A673 (cell line): ENCODE results near the gene ZNF415. TPM values are rescaled to one million over a fixed set of nuclear protein-coding genes. Genes with fewer than 3 reads are reported as not detected.

ENCODE experiments used
- BruUV-seq: library from RNA; stranded (reverse); fragments of 400-500 nt; replicated peaks from 2 replicates; lab custom pipeline; 2021; lab: Mats Ljungman, UMichigan
- CTCF ChIA-PET: fragments of 300-600 bp; sonication (Branson Sonifier 250); formaldehyde crosslinking; loops from one replicate; lab custom pipeline; 2022; ENCODE audit warnings: antibody characterized with exemption; lab: Charles Lee
- POLR2A ChIA-PET: fragments of 300-600 bp; sonication (Branson Sonifier 250); formaldehyde crosslinking; loops from one replicate; lab custom pipeline; 2022; ENCODE audit warnings: antibody characterized with exemption; ENCODE audit not compliant: low non-redundant PET; lab: Charles Lee
- DNase-seq: peaks from one replicate; pipeline ENCODE4 v3.0.0-alpha.2; 2015; ENCODE audit warnings: low spot score
- H3K27ac ChIP-seq: fragments of 200-600 bp; sonication (generic); 2 replicates; pipeline ENCODE4 v1.5.1; 2016; ENCODE audit warnings: mixed run types, low read depth, mild to moderate bottlenecking, mixed read lengths, antibody characterized with exemption, low read length; ENCODE audit not compliant: poor library complexity, severe bottlenecking
- H3K27me3 ChIP-seq: fragments of 200-600 bp; sonication (generic); replicated peaks from 2 replicates; pipeline ENCODE4 v1.6.1; 2017; ENCODE audit warnings: mixed run types, low read depth, mild to moderate bottlenecking, mixed read lengths, antibody characterized with exemption, low read length; ENCODE audit not compliant: insufficient read depth, poor library complexity
- H3K36me3 ChIP-seq: fragments of 200-600 bp; sonication (generic); 2 replicates; pipeline ENCODE4 v1.6.1; 2016; ENCODE audit warnings: mixed run types, mild to moderate bottlenecking, mixed read lengths, antibody characterized with exemption, low read length; ENCODE audit not compliant: insufficient read depth, poor library complexity, severe bottlenecking
- H3K4me1 ChIP-seq: fragments of 200-600 bp; sonication (generic); 2 replicates; pipeline ENCODE4 v1.6.1; 2017; ENCODE audit warnings: mixed run types, mild to moderate bottlenecking, mixed read lengths, antibody characterized with exemption, low read length; ENCODE audit not compliant: insufficient read depth, poor library complexity, severe bottlenecking
- H3K4me3 ChIP-seq: fragments of 200-600 bp; sonication (generic); 2 replicates; pipeline ENCODE4 v1.5.1; 2016; ENCODE audit warnings: low read depth, mixed run types, mild to moderate bottlenecking, mixed read lengths, low read length; ENCODE audit not compliant: poor library complexity, severe bottlenecking
- H3K9me3 ChIP-seq: fragments of 200-600 bp; sonication (generic); 2 replicates; pipeline ENCODE4 v1.6.1; 2016; ENCODE audit warnings: mixed run types, low read depth, mild to moderate bottlenecking, mixed read lengths, antibody characterized with exemption, low read length; ENCODE audit not compliant: poor library complexity, severe bottlenecking
- CTCF ChIP-seq: fragments of 300-800, 200-600 bp; sonication (generic); conservative IDR thresholded peaks from 2 replicates; pipeline ENCODE4 v1.5.1; 2017; ENCODE audit warnings: low read depth, mild to moderate bottlenecking, antibody characterized with exemption, low read length, moderate library complexity, mixed read lengths
- EZH2 ChIP-seq: fragments of 200-600 bp; sonication (generic); IDR thresholded peaks from 2 replicates; pipeline ENCODE4 v1.6.1; 2017; ENCODE audit warnings: borderline replicate concordance, low read depth, mild to moderate bottlenecking, mixed read lengths, antibody characterized with exemption, low read length; ENCODE audit not compliant: poor library complexity, severe bottlenecking
- intact Hi-C: fragments of 100-400 bp; cut with micrococcal nuclease; formaldehyde crosslinking; loops from one replicate; pipeline ENCODE4 v1.10.0; 2022; ENCODE audit not compliant: unreplicated experiment
- total RNA-seq: library from RNA; stranded (reverse); gene quantifications from 2 replicates; pipeline ENCODE4 v1.2.3, GENCODE V29; 2021

Gene ZNF415
- total RNA-seq, 1 experiment from 2014 or later = 1.7 TPM

GRCh38 chr19:53172889-53173288 is 40.2 kb upstream of the ZNF415 start:
- POLR2A ChIA-PET = no interaction called here
- no peak overlapping the region for H3K27ac ChIP-seq
- DNase-seq = peak; percentile 19
- CTCF ChIA-PET = no interaction called here
- H3K4me3 ChIP-seq = no peak overlapping the region
- intact Hi-C loops = no loop called here
- peaks cover 16% of the 10 kb centered on the region for H3K9me3 ChIP-seq
- H3K27me3 ChIP-seq = no peaks in the 10 kb centered on the region
- no peak for TF ChIP-seq EZH2
- no peak for TF ChIP-seq CTCF
- H3K4me1 ChIP-seq = no peaks in the 10 kb centered on the region
- BruUV-seq = no TSS peak
- H3K36me3 ChIP-seq = no peaks in the 10 kb centered on the region

GRCh38 chr19:53165691-53166091 is 33.0 kb upstream of the ZNF415 start:
- POLR2A ChIA-PET = interaction anchor here (0.7 kb wide), 1 partner anchor 1116 kb away, joined by 3 read pairs; no protein-coding TSS in a partner anchor
- H3K27me3 ChIP-seq = no peaks in the 10 kb centered on the region
- CTCF ChIA-PET = no interaction called here
- DNase-seq = no peak
- no peak overlapping the region for H3K27ac ChIP-seq
- TF ChIP-seq EZH2 (no peak), CTCF (no peak)
- BruUV-seq = no TSS peak
- H3K4me3 ChIP-seq = no peak overlapping the region
- no peaks in the 10 kb centered on the region for H3K4me1 ChIP-seq
- peaks cover 43% of the 10 kb centered on the region for H3K9me3 ChIP-seq
- intact Hi-C loops = no loop called here
- no peaks in the 10 kb centered on the region for H3K36me3 ChIP-seq

- Histone ChIP-seq H3K4me3 (no peak overlapping the region), H3K27me3 (no peaks in the 10 kb centered on the region), H3K27ac (no peak overlapping the region), H3K36me3 (no peaks in the 10 kb centered on the region), H3K4me1 (no peaks in the 10 kb centered on the region), H3K9me3 (peaks cover 33% of the 10 kb centered on the region)
- no peak for DNase-seq
- no TSS peak for BruUV-seq
- intact Hi-C loops = no loop called here
- CTCF ChIA-PET = no interaction called here
- POLR2A ChIA-PET = no interaction called here
- TF ChIP-seq CTCF = no peak
- no peak for TF ChIP-seq EZH2
Observed at GRCh38 chr19:53161123-53161522, 28.4 kb upstream of the ZNF415 start.
